Measurements from ENCODE around the gene PAOX. TPM values are rescaled to one million over a fixed set of nuclear protein-coding genes. Genes with fewer than 3 reads are reported as not detected.
A peak's percentile ranks its signal among the peaks of the same experiment; 100 is the strongest.

PAOX gene
- total and polyA plus RNA-seq, 2 of the 13 experiments (the other 11 are each of a cell fraction or from before 2014, with no cell fraction given), result 0.49 to 0.77 TPM

- TF ChIP-seq NR2C2 (CRISPR knock-in tag; IDR thresholded peaks at IDR 0.05; ENCODE audit: borderline replicate concordance), result 0 out of 2 replicates have a peak, but pooled peaks have one; percentile 15
- TF ChIP-seq ZNF362 (CRISPR knock-in tag; IDR thresholded peaks at IDR 0.05; ENCODE audit: borderline replicate concordance), result peak; percentile 83; the same call in 1 of the 2 replicates
- 0 out of 2 replicates have a peak, but pooled peaks have one; percentile 16 for TF ChIP-seq MYC (CRISPR knock-in tag; IDR thresholded peaks at IDR 0.05; ENCODE audit: borderline replicate concordance)
- TF ChIP-seq SMC3 (IDR thresholded peaks at IDR 0.05; ENCODE audit: low read length), result no peak
- no peak for TF ChIP-seq ZNF276 (CRISPR knock-in tag; IDR thresholded peaks at IDR 0.05; ENCODE audit: low read depth)
- TF ChIP-seq ZNF138 (CRISPR knock-in tag; IDR thresholded peaks at IDR 0.05; ENCODE audit: low read depth), result no peak
- TF ChIP-seq ZBTB26 (CRISPR knock-in tag; IDR thresholded peaks at IDR 0.05; ENCODE audit: borderline replicate concordance), result peak; percentile 76
- no peak for TF ChIP-seq SNRNP70 (IDR thresholded peaks at IDR 0.05; ENCODE audit: low read depth, low read length)
- TF ChIP-seq HMG20A (CRISPR knock-in tag; IDR thresholded peaks at IDR 0.05; ENCODE audit: borderline replicate concordance), result no peak
- no peak for TF ChIP-seq MNT (IDR thresholded peaks at IDR 0.05)
- TF ChIP-seq ZNF749 (CRISPR knock-in tag; IDR thresholded peaks at IDR 0.05; ENCODE audit: borderline replicate concordance), result no peak
- peak; percentile 74 for TF ChIP-seq PHF21A (CRISPR knock-in tag; IDR thresholded peaks at IDR 0.05)
- TF ChIP-seq ZBTB10 (CRISPR knock-in tag; IDR thresholded peaks at IDR 0.05; ENCODE audit: borderline replicate concordance), result peak; percentile 94
- no peak for TF ChIP-seq HDAC6 (IDR thresholded peaks at IDR 0.05; ENCODE audit: low read depth, low read length)
- no peak for TF ChIP-seq ZNF556 (CRISPR knock-in tag; IDR thresholded peaks at IDR 0.05; ENCODE audit: borderline replicate concordance)
- no peak for TF ChIP-seq MAF1 (CRISPR knock-in tag; IDR thresholded peaks at IDR 0.05; ENCODE audit: borderline replicate concordance)
- peak; percentile 64 for TF ChIP-seq SOX5 (CRISPR knock-in tag; IDR thresholded peaks at IDR 0.05; ENCODE audit: borderline replicate concordance)
- TF ChIP-seq MLX (CRISPR knock-in tag; IDR thresholded peaks at IDR 0.05), result no peak
- TF ChIP-seq ZNF382 (CRISPR knock-in tag; IDR thresholded peaks at IDR 0.05; ENCODE audit: borderline replicate concordance), result no peak
Measured at GRCh38 chr10:133359554-133359971, 19.5 kb upstream of the PAOX start (continued).

Data from HepG2 (cell line).